ENCODE data around the gene GOLGB1.

- TF ChIP-seq, protein P1, sequence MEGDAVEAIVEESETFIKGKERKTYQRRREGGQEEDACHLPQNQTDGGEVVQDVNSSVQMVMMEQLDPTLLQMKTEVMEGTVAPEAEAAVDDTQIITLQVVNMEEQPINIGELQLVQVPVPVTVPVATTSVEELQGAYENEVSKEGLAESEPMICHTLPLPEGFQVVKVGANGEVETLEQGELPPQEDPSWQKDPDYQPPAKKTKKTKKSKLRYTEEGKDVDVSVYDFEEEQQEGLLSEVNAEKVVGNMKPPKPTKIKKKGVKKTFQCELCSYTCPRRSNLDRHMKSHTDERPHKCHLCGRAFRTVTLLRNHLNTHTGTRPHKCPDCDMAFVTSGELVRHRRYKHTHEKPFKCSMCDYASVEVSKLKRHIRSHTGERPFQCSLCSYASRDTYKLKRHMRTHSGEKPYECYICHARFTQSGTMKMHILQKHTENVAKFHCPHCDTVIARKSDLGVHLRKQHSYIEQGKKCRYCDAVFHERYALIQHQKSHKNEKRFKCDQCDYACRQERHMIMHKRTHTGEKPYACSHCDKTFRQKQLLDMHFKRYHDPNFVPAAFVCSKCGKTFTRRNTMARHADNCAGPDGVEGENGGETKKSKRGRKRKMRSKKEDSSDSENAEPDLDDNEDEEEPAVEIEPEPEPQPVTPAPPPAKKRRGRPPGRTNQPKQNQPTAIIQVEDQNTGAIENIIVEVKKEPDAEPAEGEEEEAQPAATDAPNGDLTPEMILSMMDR (IDR thresholded peaks at IDR 0.05; ENCODE audit: poor library complexity, severe bottlenecking), result no peak
- no peak for TF ChIP-seq EZH2 (IDR thresholded peaks at IDR 0.05; ENCODE audit: borderline replicate concordance, insufficient read depth, low read length, poor library complexity, severe bottlenecking)
- no peak for TF ChIP-seq EP300 (conservative IDR thresholded peaks at IDR 0.05; ENCODE audit: poor library complexity, severe bottlenecking)
Observed at GRCh38 chr3:121724130-121724529, 25.4 kb downstream of the GOLGB1 start.
